Measurements from ENCODE around the gene MEI1. TPM values are rescaled to one million over a fixed set of nuclear protein-coding genes. Genes with fewer than 3 reads are reported as not detected.

MEI1 gene
- total RNA-seq, 1 experiment from 2014 or later, result 0.61 TPM

DNA sequence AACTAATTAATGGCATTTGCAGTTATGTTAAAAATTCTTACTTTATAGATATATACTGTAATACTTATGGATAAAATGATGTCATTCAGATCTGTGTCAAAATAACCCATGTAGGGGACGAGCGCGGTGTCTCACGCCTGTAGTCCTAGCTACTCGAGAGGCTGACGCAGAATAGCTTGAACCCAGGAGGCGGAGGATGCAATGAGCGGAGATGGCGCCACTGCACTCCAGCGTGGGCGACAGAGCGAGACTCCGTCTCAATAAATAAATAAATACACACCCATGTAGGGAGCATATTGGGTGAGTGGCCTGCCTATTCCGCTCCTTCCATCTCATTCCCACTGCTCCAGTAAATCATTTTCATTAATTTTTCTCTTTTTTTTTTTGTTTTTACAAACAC, 17.7 kb upstream of the MEI1 start:
- peaks cover 95% of the 10 kb centered on the region for H3K79me2 ChIP-seq (ENCODE audit: low read depth)
- peaks cover 85% of the 10 kb centered on the region for H4K20me1 ChIP-seq (ENCODE audit: insufficient read depth)
- BruUV-seq (replicated peaks), result no TSS peak
- TF ChIP-seq EZH2 (IDR thresholded peaks at IDR 0.05; ENCODE audit: low read depth) (no peak), CTCF (conservative IDR thresholded peaks at IDR 0.05) (no peak)
- peak overlapping the region; percentile 68 for H3K4me2 ChIP-seq
- DNase-seq, result no peak
- peak overlapping the region; percentile 65 for H3K4me3 ChIP-seq
- H3K27me3 ChIP-seq (ENCODE audit: insufficient read depth, low read depth), result no peaks in the 10 kb centered on the region
- intact Hi-C loops (cut with micrococcal nuclease; ENCODE audit: unreplicated experiment), result no loop called here
- no peaks in the 10 kb centered on the region for H3K9me3 ChIP-seq (ENCODE audit: insufficient read depth, low read depth)
- H3K36me3 ChIP-seq (ENCODE audit: low read depth), result peaks cover 30% of the 10 kb centered on the region; the same call in 1 of the 2 replicates
- H2AFZ ChIP-seq, result no peak overlapping the region
- peaks cover 17% of the 10 kb centered on the region; the same call in 1 of the 2 replicates for H3K4me1 ChIP-seq (replicated peaks; ENCODE audit: insufficient read depth)
- POLR2A ChIA-PET (ENCODE audit: unreplicated experiment), result no interaction called here
- CTCF ChIA-PET, result no interaction called here
- no peaks in the 10 kb centered on the region for H3K9me2 ChIP-seq (ENCODE audit: insufficient read depth)
- no peak overlapping the region for H3K27ac ChIP-seq
- peaks cover 48% of the 10 kb centered on the region for H3F3A ChIP-seq (ENCODE audit: insufficient read depth, low read depth)

- peak overlapping the region; percentile 71 for H2AFZ ChIP-seq
- H3K4me2 ChIP-seq, result peak overlapping the region; percentile 68
- BruUV-seq (replicated peaks), result TSS peak; percentile 37
- peak overlapping the region; percentile 59 for H3K27ac ChIP-seq
- intact Hi-C loops (cut with micrococcal nuclease; ENCODE audit: unreplicated experiment), result no loop called here
- DNase-seq, result peak; percentile 64 to 85
- no peaks in the 10 kb centered on the region for H3K9me3 ChIP-seq (ENCODE audit: insufficient read depth, low read depth)
- peaks cover 82% of the 10 kb centered on the region for H4K20me1 ChIP-seq (ENCODE audit: insufficient read depth)
- TF ChIP-seq CTCF (conservative IDR thresholded peaks at IDR 0.05) (no peak), EZH2 (IDR thresholded peaks at IDR 0.05; ENCODE audit: low read depth) (no peak)
- ChIA-PET POLR2A (ENCODE audit: unreplicated experiment) (no interaction called here), CTCF (no interaction called here)
- no peaks in the 10 kb centered on the region for H3K27me3 ChIP-seq (ENCODE audit: insufficient read depth, low read depth)
- H3F3A ChIP-seq (ENCODE audit: insufficient read depth, low read depth), result peaks cover 43% of the 10 kb centered on the region
- peaks cover 99% of the 10 kb centered on the region for H3K79me2 ChIP-seq (ENCODE audit: low read depth)
- H3K4me3 ChIP-seq, result peak overlapping the region; percentile 65
- peaks cover 22% of the 10 kb centered on the region for H3K4me1 ChIP-seq (replicated peaks; ENCODE audit: insufficient read depth)
- H3K9me2 ChIP-seq (ENCODE audit: insufficient read depth), result no peaks in the 10 kb centered on the region
- H3K36me3 ChIP-seq (ENCODE audit: low read depth), result peaks cover 30% of the 10 kb centered on the region; the same call in 1 of the 2 replicates
These were observed 17.1 kb upstream of the MEI1 start for GRCh38 chr22:41682033-41682807.

- H3F3A ChIP-seq (ENCODE audit: insufficient read depth, low read depth), result peaks cover 37% of the 10 kb centered on the region
- peak overlapping the region; percentile 59 for H3K27ac ChIP-seq
- intact Hi-C loops (cut with micrococcal nuclease; ENCODE audit: unreplicated experiment), result no loop called here
- no peaks in the 10 kb centered on the region for H3K9me3 ChIP-seq (ENCODE audit: insufficient read depth, low read depth)
- no peaks in the 10 kb centered on the region for H3K9me2 ChIP-seq (ENCODE audit: insufficient read depth)
- no peak overlapping the region for H2AFZ ChIP-seq
- TSS peak; percentile 77 for BruUV-seq (replicated peaks)
- H3K4me3 ChIP-seq, result peak overlapping the region; percentile 65; the same call in 1 of the 2 replicates
- ChIA-PET POLR2A (ENCODE audit: unreplicated experiment) (interaction anchor here (0.8 kb wide), 1 partner anchor 34 kb away, joined by 5 read pairs; no protein-coding TSS in a partner anchor), CTCF (no interaction called here)
- peaks cover 76% of the 10 kb centered on the region for H4K20me1 ChIP-seq (ENCODE audit: insufficient read depth)
- TF ChIP-seq EZH2 (IDR thresholded peaks at IDR 0.05; ENCODE audit: low read depth) (no peak), CTCF (conservative IDR thresholded peaks at IDR 0.05) (no peak)
- peaks cover 26% of the 10 kb centered on the region for H3K4me1 ChIP-seq (replicated peaks; ENCODE audit: insufficient read depth)
- no peak for DNase-seq
- peaks cover 30% of the 10 kb centered on the region; the same call in 1 of the 2 replicates for H3K36me3 ChIP-seq (ENCODE audit: low read depth)
- H3K79me2 ChIP-seq (ENCODE audit: low read depth), result peaks cover 99% of the 10 kb centered on the region
- H3K27me3 ChIP-seq (ENCODE audit: insufficient read depth, low read depth), result no peaks in the 10 kb centered on the region
- peak overlapping the region; percentile 68 for H3K4me2 ChIP-seq
These were observed 16.3 kb upstream of the MEI1 start for GRCh38 chr22:41683052-41683451.
